GM12875 (cell line): Measurements from ENCODE around the gene PRKCA.
"Not testable (repeated sequence)": the region's sequence is repeated elsewhere in the genome, so short reads cannot be mapped to it uniquely, and the experiment has no call there.

Experiments used
- H3K4me3 ChIP-seq: one replicate; pipeline ENCODE4 v1.5.1; 2011; ENCODE audit warnings: low read depth, low read length, control low read depth
- TF ChIP-seq, protein P1 (sequence below): IDR thresholded peaks from 2 replicates; pipeline ENCODE4 v1.5.1; 2011; ENCODE audit warnings: low read depth, mild to moderate bottlenecking, control low read depth, inconsistent platforms, low read length, moderate library complexity, borderline replicate concordance; ENCODE audit not compliant: insufficient read depth

The PRKCA gene

DNA sequence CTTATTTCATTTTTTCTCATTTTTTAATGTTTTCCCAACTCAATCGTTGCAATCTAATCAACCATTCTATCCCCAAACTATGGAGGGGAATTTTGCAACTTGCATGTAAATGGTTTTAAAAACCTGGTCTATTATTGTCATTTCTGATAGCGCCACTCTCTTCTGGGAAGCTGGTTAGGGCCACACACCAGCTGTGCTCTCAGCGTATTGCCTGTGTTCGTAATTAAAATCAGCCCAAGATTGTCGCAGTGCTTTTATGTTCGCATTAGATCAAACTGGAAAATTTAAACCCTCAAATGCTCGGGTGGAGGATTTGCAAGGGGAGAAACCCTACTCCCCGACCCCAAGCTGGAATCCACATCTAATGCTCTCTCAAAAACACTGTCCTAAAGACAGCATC is 409.0 kb downstream of the PRKCA start:
- TF ChIP-seq, protein P1, sequence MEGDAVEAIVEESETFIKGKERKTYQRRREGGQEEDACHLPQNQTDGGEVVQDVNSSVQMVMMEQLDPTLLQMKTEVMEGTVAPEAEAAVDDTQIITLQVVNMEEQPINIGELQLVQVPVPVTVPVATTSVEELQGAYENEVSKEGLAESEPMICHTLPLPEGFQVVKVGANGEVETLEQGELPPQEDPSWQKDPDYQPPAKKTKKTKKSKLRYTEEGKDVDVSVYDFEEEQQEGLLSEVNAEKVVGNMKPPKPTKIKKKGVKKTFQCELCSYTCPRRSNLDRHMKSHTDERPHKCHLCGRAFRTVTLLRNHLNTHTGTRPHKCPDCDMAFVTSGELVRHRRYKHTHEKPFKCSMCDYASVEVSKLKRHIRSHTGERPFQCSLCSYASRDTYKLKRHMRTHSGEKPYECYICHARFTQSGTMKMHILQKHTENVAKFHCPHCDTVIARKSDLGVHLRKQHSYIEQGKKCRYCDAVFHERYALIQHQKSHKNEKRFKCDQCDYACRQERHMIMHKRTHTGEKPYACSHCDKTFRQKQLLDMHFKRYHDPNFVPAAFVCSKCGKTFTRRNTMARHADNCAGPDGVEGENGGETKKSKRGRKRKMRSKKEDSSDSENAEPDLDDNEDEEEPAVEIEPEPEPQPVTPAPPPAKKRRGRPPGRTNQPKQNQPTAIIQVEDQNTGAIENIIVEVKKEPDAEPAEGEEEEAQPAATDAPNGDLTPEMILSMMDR: no peak
- no peak overlapping the region for H3K4me3 ChIP-seq

DNA sequence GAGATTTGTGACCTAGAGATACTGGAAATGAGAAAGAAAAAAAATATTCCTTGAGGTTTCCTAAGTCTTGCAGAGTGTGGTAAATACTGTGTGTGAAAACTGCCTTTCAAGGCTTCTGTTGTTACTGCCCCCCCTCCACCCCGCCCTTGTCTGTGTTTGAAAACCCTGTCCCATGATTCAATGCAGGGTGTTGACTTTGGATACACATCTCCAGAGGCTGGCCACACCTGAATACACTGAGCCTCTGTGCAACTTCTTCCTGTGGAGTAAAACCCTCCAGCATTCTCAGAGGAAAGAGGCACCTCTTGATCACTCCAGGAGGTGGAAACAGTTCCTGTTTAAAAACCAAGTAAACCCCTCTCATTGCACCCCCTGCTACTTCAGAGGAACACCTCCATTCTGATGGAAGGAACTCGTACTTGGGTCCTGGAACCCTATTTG is 409.5 kb downstream of the PRKCA start:
- no peak overlapping the region for H3K4me3 ChIP-seq
- TF ChIP-seq, protein P1: no peak

DNA sequence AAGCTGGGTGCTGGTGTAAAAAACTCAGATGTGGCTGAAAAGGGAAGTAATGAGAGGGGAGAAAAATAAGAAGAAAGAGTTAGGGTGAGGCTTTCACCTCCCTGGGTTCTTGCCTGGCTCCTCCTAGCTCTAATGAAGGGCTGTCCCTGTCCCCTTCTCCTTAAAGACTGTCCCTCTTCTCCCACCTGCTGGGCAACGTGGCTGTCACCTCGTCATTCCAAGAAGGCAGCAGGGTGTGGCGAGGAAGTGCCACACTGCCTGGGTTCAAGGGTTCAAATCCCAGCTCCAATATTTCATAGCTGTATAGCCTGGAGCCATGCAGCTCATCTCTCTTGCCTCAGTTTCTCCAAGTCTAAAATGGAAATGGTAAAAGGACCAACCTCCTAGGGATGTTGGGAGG is 410.0 kb downstream of the PRKCA start:
- no peak overlapping the region for H3K4me3 ChIP-seq

GRCh38 chr17:66713021-66713532 is 410.7 kb downstream of the PRKCA start:
- not testable (repeated sequence) for H3K4me3 ChIP-seq

More for the DNA sequence above, 410.0 kb downstream of the PRKCA start:
- TF ChIP-seq, protein P1: no peak

- TF ChIP-seq, protein P1: no peak
- no peak overlapping the region for H3K4me3 ChIP-seq
These were observed 411.2 kb downstream of the PRKCA start for GRCh38 chr17:66713533-66714042.

DNA sequence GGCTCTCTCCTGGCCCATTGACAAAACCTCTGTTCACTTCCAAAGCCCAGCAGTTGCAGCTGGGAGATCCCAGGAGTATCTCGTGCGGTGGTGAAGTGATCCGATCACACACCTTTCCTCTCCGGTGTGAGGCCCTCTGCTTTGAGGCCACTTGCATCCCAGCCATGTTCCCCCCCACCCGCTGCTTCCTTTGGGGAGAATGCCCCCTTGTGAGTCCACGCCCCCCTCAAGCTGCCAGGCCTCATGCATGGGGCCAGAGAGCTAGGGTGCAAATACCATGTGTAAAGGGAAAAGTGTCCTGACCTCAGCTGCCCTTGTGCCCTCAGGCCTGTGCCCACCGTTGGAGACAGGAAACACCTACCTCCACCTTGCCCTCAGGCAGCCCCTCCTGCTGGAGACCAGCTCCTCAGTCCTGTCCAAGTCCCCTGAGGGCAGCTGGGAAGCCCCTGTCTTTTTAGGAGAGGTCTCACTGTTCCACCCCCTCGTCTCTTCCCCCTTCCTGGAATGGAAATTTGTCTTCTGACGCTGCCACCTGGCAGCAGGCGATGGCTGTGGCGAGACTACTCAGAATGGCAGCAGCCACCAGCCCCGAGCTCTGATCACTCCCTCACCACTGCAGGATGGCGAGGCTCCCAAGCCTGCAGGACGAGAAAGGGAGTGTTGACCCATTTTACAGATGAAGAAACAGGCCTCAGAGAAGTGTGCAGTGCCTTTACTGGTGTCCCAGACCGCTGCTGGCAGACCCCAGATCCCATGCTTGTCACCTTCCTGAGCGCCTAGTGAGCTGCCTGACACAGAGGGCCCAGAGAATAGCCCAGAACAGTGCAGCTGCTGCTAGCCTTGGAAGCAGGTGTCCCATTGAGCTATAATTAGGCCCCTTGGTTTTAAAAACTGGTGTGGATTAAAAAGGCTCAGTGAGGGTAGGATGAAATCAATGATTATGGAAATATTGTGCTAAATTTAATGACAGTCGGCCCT is 411.9 kb downstream of the PRKCA start:
- TF ChIP-seq, protein P1: no peak
- no peak overlapping the region for H3K4me3 ChIP-seq

- TF ChIP-seq, protein P1: no peak
- no peak overlapping the region for H3K4me3 ChIP-seq
These were observed 412.8 kb downstream of the PRKCA start for GRCh38 chr17:66715076-66715675.
